GM18502 (cell line): ENCODE results near the gene DDX5.

Experiments
- ATAC-seq: cut with Tn5 transposase; IDR thresholded peaks from one replicate; pipeline ENCODE4 v1.9.1; 2021; ENCODE audit warnings: mild to moderate bottlenecking; ENCODE audit not compliant: unreplicated experiment, poor library complexity

Gene DDX5

DNA sequence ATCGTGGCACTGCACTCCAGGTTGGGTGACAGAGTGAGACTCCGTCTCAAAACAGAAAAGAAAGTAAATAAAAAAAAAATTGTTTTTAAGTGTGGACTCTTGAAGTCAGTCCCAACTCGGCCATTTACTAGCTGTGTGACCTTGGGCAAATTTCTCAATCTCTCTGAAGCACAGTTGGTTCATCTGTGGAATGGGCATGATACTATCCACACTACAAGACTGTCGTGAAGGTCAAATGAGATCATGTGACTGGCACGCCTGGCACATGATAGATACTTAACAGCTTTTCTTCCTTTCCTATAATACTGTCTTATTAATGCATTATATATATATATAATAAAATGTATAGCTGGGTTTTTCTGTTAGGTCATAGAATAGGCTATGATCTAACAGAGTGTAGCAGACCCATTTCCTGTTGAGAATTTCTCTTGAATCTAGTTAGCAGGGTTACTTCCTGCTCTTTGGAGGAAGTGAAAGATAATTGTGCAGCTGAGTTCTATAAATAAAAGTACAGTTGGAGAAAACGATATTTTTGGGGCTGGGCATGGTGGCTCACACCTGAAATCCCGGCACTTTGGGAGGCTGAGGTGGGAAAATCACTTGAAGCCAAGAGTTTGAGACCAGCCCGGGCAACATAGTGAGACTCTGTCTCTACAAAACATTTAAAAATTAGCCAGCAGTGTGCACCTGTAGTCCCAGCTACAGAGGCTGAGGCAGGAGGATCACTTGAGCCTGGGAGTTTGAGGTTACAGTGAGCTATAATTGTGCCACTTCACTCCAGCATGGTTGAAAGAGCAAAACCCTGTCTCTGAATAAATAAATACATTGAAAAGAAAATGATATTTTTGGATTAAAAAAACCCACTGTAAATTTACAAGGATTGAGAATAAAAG is 49.9 kb downstream of the DDX5 start:
- ATAC-seq = no peak

DNA sequence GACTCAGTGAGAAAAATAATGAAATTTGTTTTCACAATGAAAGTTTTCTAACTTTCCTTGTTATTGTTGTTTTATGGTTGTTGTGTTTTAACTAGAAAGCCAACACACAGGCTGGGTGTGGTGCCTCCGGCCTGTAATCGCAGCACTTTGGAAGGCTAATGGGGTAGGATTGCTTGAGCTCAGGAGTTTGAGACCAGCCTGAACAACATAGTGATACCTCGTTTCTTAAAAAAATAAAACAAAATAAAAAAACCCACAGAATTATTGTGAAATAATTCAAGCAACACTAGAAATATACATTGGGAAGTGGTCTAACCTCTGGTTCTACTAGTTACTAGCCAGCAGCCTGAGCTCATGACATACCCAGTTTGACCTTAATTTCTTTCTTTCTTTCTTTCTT is 56.5 kb downstream of the DDX5 start:
- ATAC-seq = no peak

DNA sequence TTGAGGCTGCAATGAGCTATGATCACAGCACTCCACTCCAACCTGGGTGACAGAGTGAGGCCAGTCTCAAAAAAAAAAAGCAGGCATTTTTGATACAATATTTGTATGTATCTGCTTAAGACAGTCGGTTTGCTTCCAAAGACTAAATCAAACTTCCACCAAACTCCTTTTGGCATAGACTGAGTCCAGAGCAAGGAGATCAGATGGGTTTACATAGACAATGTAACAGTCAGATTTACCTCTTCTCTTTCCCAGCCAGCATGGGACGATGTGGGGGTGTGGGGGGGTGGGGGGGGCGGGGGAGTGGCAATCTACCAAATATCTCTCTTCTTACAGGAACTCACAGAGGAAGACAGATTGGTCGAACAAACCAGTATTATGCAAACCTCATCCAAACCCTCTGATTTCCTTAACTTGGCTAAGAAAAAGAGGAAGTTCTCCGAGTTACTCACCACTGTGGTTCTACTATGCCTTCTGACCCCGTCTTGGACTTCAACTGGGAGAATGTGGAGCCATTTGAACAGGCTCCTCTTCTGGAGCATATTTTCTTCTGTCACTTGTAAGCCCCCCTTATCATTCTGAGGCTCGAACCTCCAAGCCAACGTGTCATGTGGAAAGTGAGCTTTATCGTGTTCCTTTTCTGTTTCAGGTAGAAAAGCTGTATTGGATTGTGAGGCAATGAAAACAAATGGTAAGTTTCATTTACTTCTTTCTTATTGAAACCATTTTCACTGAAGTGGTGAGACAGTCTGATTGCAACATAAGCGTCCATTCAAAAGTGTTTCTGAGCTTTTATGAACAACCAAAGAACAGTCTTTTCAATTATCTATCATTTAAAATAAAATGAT is 57.2 kb downstream of the DDX5 start, which contains the start of gene MILR1:
TSS of gene MILR1 (plus strand) at position 451 of the 848 bp plus-strand sequence. CDS start at position 505, 54 bp downstream.
- no peak for ATAC-seq
